SK-N-SH (cell line): Measurements from ENCODE around the gene THSD4. TPM values are rescaled to one million over a fixed set of nuclear protein-coding genes. Genes with fewer than 3 reads are reported as not detected.

Experiments
- CTCF ChIA-PET: fragments of 300-600, 350-600 bp; formaldehyde crosslinking; extraction: SDS; loops from one replicate; lab custom pipeline; 2021; lab: Yijun Ruan, JAX
- POLR2A ChIA-PET: fragments of 350-600 bp; sonication (Branson Sonifier 250); formaldehyde crosslinking; extraction: SDS; loops from one replicate; lab custom pipeline; 2020; ENCODE audit warnings: antibody characterized with exemption, inconsistent platforms; lab: Yijun Ruan, JAX
- DNase-seq: peaks from one replicate; pipeline ENCODE4 v3.0.0; 2012
- H2AFZ ChIP-seq: fragments of 200-600 bp; sonication (generic); 2 replicates; pipeline ENCODE4 v1.8.1; 2016; ENCODE audit warnings: antibody characterized with exemption, mild to moderate bottlenecking, low read depth
- H3F3A ChIP-seq: fragments of 200-600 bp; sonication (generic); replicated peaks from 2 replicates; pipeline ENCODE3; 2016; ENCODE audit warnings: antibody characterized with exemption, mild to moderate bottlenecking; ENCODE audit not compliant: insufficient read depth
- H3K27ac ChIP-seq, 2 experiments: fragments of 200-500 bp in 1 of 2; fragments of 200-600 bp in 1 of 2; sonication (Bioruptor generic) in 1 of 2; sonication (generic), shearing (Covaris generic) in 1 of 2; 2 replicates each; pipeline versions ENCODE4 v1.5.1 to v1.6.1; 2014 to 2016; ENCODE audit warnings: low read depth in 2 of 2, inconsistent platforms in 1 of 2, low read length in 1 of 2, mild to moderate bottlenecking in 1 of 2, mixed read lengths in 1 of 2
- H3K27me3 ChIP-seq: fragments of 200-600 bp; sonication (generic), shearing (Covaris generic); 2 replicates; pipeline ENCODE4 v1.6.1; 2016; ENCODE audit warnings: mixed run types; ENCODE audit not compliant: insufficient read depth
- H3K36me3 ChIP-seq, 2 experiments: fragments of 200-500 bp in 1 of 2; fragments of 200-600 bp in 1 of 2; sonication (Bioruptor generic) in 1 of 2; sonication (generic) in 1 of 2; replicated peaks in 1 of 2; 2 replicates each; pipeline versions ENCODE3 to v1.5.1; 2014 to 2016; ENCODE audit warnings: low read length in 1 of 2, mild to moderate bottlenecking in 1 of 2; ENCODE audit not compliant: insufficient read depth in 2 of 2, control insufficient read depth in 1 of 2
- H3K4me1 ChIP-seq, 2 experiments: fragments of 200-500 bp in 1 of 2; fragments of 200-600 bp in 1 of 2; sonication (Bioruptor generic) in 1 of 2; sonication (generic), shearing (Covaris generic) in 1 of 2; 2 replicates each; pipeline versions ENCODE4 v1.5.1 to v1.6.1; 2014 to 2016; ENCODE audit warnings: low read depth in 1 of 2, low read length in 1 of 2, mixed run types in 1 of 2; ENCODE audit not compliant: insufficient read depth in 2 of 2, control insufficient read depth in 1 of 2
- H3K4me2 ChIP-seq: fragments of 200-600 bp; sonication (generic), shearing (Covaris generic); 2 replicates; pipeline ENCODE4 v1.6.1; 2017; ENCODE audit warnings: mixed run types
- H3K4me3 ChIP-seq, 2 experiments: fragments of 200-500 bp in 1 of 2; fragments of 200-600 bp in 1 of 2; sonication (Bioruptor generic) in 1 of 2; sonication (generic), shearing (Covaris generic) in 1 of 2; 2 replicates each; pipeline versions ENCODE4 v1.5.1 to v1.8.1; 2014 to 2016; ENCODE audit warnings: low read depth in 2 of 2, inconsistent platforms in 1 of 2, low read length in 1 of 2, mild to moderate bottlenecking in 1 of 2, mixed read lengths in 1 of 2, moderate library complexity in 1 of 2
- H3K79me2 ChIP-seq: fragments of 200-600 bp; sonication (generic); 2 replicates; pipeline ENCODE4 v1.8.1; 2017; ENCODE audit warnings: mild to moderate bottlenecking; ENCODE audit not compliant: insufficient read depth
- H3K9ac ChIP-seq: fragments of 200-600 bp; sonication (generic); 2 replicates; pipeline ENCODE4 v1.6.1; 2017; ENCODE audit warnings: mixed run types
- H3K9me2 ChIP-seq: fragments of 200-600 bp; sonication (generic); 2 replicates; pipeline ENCODE4 v1.6.1; 2017; ENCODE audit warnings: mixed run types
- H3K9me3 ChIP-seq: fragments of 200-600 bp; sonication (generic); 2 replicates; pipeline ENCODE4 v1.6.1; 2017; ENCODE audit warnings: mixed run types, mild to moderate bottlenecking, moderate library complexity
- H4K20me1 ChIP-seq: fragments of 200-600 bp; sonication (generic); 2 replicates; pipeline ENCODE4 v1.6.1; 2017; ENCODE audit warnings: mild to moderate bottlenecking, mixed run types; ENCODE audit not compliant: insufficient read depth
- EP300 ChIP-seq, 2 experiments: IDR thresholded peaks; 2 replicates each; pipeline versions ENCODE4 v1.4.0 to v1.6.1; 2012; ENCODE audit warnings: borderline replicate concordance in 1 of 2, low read depth in 1 of 2, low read length in 1 of 2
- FOSL2 ChIP-seq: IDR thresholded peaks from 2 replicates; pipeline ENCODE4 v1.4.0; 2012; ENCODE audit warnings: low read depth, mild to moderate bottlenecking, moderate library complexity, borderline replicate concordance
- GABPA ChIP-seq: IDR thresholded peaks from 2 replicates; pipeline ENCODE4 v1.4.0; 2012; ENCODE audit warnings: low read depth, mild to moderate bottlenecking
- JUND ChIP-seq: IDR thresholded peaks from 2 replicates; pipeline ENCODE4 v1.4.0; 2012
- MEF2A ChIP-seq: IDR thresholded peaks from 2 replicates; pipeline ENCODE4 v1.4.0; 2012; ENCODE audit warnings: low read depth, borderline replicate concordance
- NFIC ChIP-seq: IDR thresholded peaks from 2 replicates; pipeline ENCODE4 v1.4.0; 2012; ENCODE audit warnings: borderline replicate concordance
- NRF1 ChIP-seq: IDR thresholded peaks from 2 replicates; pipeline ENCODE4 v1.6.1; 2012; ENCODE audit warnings: low read depth, mild to moderate bottlenecking, low read length
- RXRA ChIP-seq: IDR thresholded peaks from 2 replicates; pipeline ENCODE4 v1.4.0; 2012; ENCODE audit warnings: low read depth, mild to moderate bottlenecking, borderline replicate concordance
- TCF12 ChIP-seq: IDR thresholded peaks from 2 replicates; pipeline ENCODE4 v1.4.0; 2012
- TEAD4 ChIP-seq: IDR thresholded peaks from 2 replicates; pipeline ENCODE4 v1.4.0; 2012; ENCODE audit warnings: mild to moderate bottlenecking, borderline replicate concordance; ENCODE audit not compliant: insufficient read depth
- USF2 ChIP-seq: fragments of 150-350 bp; IDR thresholded peaks from 2 replicates; pipeline ENCODE4 v1.6.1; 2017; ENCODE audit warnings: antibody characterized with exemption, low read length, low read depth, borderline replicate concordance
- WGBS: methylation state at CpG from one replicate; pipeline ENCODE4 v1.1.6; 2017; ENCODE audit warnings: low lambda C conversion rate; 5-methylcytosine and 5-hydroxymethylcytosine counted together
- polyA plus RNA-seq, 3 experiments: library from polyadenylated mRNA; depleted of rRNA; stranded (reverse); fragments of >200 nt; gene quantifications; 2 replicates each; pipeline ENCODE4 v1.2.3, GENCODE V29; 2012
- TF ChIP-seq, protein P1 (sequence below): IDR thresholded peaks from 2 replicates; pipeline ENCODE4; 2012

THSD4 gene
- polyA plus RNA-seq, 1 of the 3 experiments (the other 2 are of a cell fraction) = 79.1 TPM

GRCh38 chr15:71128939-71129562, 13.8 kb downstream of the THSD4 start:
- Histone ChIP-seq H3F3A (peaks cover 25% of the 10 kb centered on the region), H3K4me3 (no peak overlapping the region), H4K20me1 (no peaks in the 10 kb centered on the region), H3K27me3 (no peaks in the 10 kb centered on the region), H3K4me1 (peaks cover 0 to 32% of the 10 kb centered on the region in 2 experiments; a peak in 3 of 4 replicates), H3K9ac (no peak overlapping the region), H3K9me3 (no peaks in the 10 kb centered on the region), H3K27ac (peak overlapping the region in 1 of 2 experiments; percentile 65; a peak in 2 of 4 replicates), H3K4me2 (peak overlapping the region; percentile 4; the same call in 1 of the 2 replicates), H2AFZ (no peak overlapping the region), H3K36me3 (no peaks in the 10 kb centered on the region)
- DNase-seq = no peak
- WGBS = 80% methylated on average over 6 of the region's 6 CpGs
- POLR2A ChIA-PET = no interaction called here
- CTCF ChIA-PET = interaction anchor here (1.0 kb wide), 1 partner anchor 13 kb away, joined by 4 read pairs; no protein-coding TSS in a partner anchor
- TF ChIP-seq TEAD4 (no peak), USF2 (no peak)
- TF ChIP-seq, all 33 proteins: peak for 0
- Histone ChIP-seq H3K9me2 (no peaks in the 10 kb centered on the region), H3K79me2 (peaks cover 85% of the 10 kb centered on the region)

- 63% methylated on average over 6 of the region's 6 CpGs for WGBS
- ChIA-PET CTCF (interaction anchor here (2.0 to 2.2 kb wide), 2 partner anchors 8 to 14 kb away, joined by 4 to 9 read pairs; partner anchors contain the start of gene THSD4), POLR2A (no interaction called here)
- no peak overlapping the region for H3K9ac ChIP-seq
- no peak for DNase-seq
- peak overlapping the region in 1 of 2 experiments; percentile 65; a peak in 2 of 4 replicates for H3K27ac ChIP-seq
- H3K9me3 ChIP-seq = no peaks in the 10 kb centered on the region
- H2AFZ ChIP-seq = no peak overlapping the region
- peaks cover 25% of the 10 kb centered on the region for H3F3A ChIP-seq
- no peaks in the 10 kb centered on the region for H4K20me1 ChIP-seq
- peaks cover 89% of the 10 kb centered on the region for H3K79me2 ChIP-seq
- TF ChIP-seq, protein P1, sequence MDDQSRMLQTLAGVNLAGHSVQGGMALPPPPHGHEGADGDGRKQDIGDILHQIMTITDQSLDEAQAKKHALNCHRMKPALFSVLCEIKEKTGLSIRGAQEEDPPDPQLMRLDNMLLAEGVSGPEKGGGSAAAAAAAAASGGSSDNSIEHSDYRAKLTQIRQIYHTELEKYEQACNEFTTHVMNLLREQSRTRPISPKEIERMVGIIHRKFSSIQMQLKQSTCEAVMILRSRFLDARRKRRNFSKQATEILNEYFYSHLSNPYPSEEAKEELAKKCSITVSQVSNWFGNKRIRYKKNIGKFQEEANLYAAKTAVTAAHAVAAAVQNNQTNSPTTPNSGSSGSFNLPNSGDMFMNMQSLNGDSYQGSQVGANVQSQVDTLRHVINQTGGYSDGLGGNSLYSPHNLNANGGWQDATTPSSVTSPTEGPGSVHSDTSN = peak; percentile 69
- TF ChIP-seq NFIC (peak; percentile 27; the same call in 1 of the 2 replicates), TCF12 (no peak)
- no peaks in the 10 kb centered on the region for H3K36me3 ChIP-seq
- H3K4me2 ChIP-seq = peak overlapping the region; percentile 4
- H3K27me3 ChIP-seq = no peaks in the 10 kb centered on the region
- H3K4me1 ChIP-seq = peaks cover 0 to 32% of the 10 kb centered on the region in 2 experiments; a peak in 3 of 4 replicates
- no peaks in the 10 kb centered on the region for H3K9me2 ChIP-seq
- H3K4me3 ChIP-seq = no peak overlapping the region
These were observed 14.4 kb downstream of the THSD4 start for GRCh38 chr15:71129669-71130068.

DNA sequence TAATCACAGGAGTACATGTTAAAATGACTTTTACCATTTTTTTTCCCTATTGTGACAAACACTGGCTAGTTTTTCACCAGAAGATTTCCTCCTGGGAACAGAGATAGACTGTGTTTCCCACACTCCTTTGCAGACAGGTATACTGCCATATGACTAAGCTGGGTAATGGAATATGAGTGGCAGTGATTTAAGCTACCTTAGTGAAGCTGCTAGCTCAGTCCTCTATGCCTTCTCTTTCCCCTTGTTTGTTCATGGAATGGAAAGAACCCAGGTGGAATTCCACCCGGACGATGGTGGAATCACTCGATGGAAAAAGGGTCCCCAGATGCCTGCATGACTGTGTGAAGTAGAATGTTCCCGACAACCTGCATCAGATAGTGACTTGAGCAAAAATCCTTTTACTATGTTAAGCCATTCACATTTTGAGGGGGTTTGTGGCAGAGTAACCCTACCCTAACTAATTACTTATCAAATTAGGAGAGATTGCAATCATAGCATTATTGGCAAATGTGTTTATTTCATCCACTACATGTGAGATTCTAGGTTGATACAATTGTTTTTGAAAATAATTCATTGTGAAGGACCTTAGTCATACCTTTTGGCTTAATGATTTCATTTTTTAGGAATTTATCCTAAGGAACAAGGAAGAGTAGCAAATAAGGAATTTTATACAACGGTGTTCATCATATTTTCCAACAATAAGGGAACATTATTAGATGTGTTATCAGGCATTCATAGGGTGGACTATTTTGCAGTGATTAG, 16.5 kb downstream of the THSD4 start:
- Histone ChIP-seq H4K20me1 (no peaks in the 10 kb centered on the region), H3K4me1 (peaks cover 0 to 44% of the 10 kb centered on the region in 2 experiments; a peak in 3 of 4 replicates), H3K36me3 (no peaks in the 10 kb centered on the region), H3K9me2 (no peaks in the 10 kb centered on the region), H3F3A (peaks cover 32% of the 10 kb centered on the region), H3K4me2 (peak overlapping the region; percentile 23), H2AFZ (no peak overlapping the region), H3K9me3 (no peaks in the 10 kb centered on the region), H3K27me3 (no peaks in the 10 kb centered on the region), H3K4me3 (no peak overlapping the region), H3K9ac (peak overlapping the region; percentile 31), H3K27ac (peak overlapping the region in 1 of 2 experiments; percentile 65; a peak in 2 of 4 replicates), H3K79me2 (peaks cover 80% of the 10 kb centered on the region)
- CTCF ChIA-PET = interaction anchor here (1.3 to 2.2 kb wide), 3 partner anchors 10 to 16 kb away, joined by 4 to 9 read pairs (median 4); partner anchors contain the start of gene THSD4
- 31% methylated on average over 5 of the region's 5 CpGs for WGBS
- DNase-seq = no peak
- no peak for TF ChIP-seq MEF2A
- TF ChIP-seq JUND = peak; percentile 74
- peak; percentile 37 for TF ChIP-seq TCF12
- TF ChIP-seq EP300 (IDR thresholded peaks at IDR 0.05; ENCODE audit: borderline replicate concordance in 1 of 2, low read depth in 1 of 2, low read length in 1 of 2) = peak in 1 of 2 experiments; percentile 53; a peak in 1 of 4 replicates
- TF ChIP-seq, protein P1 = peak; percentile 74
- no peak for TF ChIP-seq GABPA
- no peak for TF ChIP-seq RXRA
- TF ChIP-seq TEAD4 = peak; percentile 30; the same call in 1 of the 2 replicates
- TF ChIP-seq FOSL2 = peak; percentile 64
- TF ChIP-seq NRF1 = no peak
- POLR2A ChIA-PET = no interaction called here
